ENCODE results near the gene HOMER3.
"Not testable (repeated sequence)": the region's sequence is repeated elsewhere in the genome, so short reads cannot be mapped to it uniquely, and the experiment has no call there.

The HOMER3 gene

DNA sequence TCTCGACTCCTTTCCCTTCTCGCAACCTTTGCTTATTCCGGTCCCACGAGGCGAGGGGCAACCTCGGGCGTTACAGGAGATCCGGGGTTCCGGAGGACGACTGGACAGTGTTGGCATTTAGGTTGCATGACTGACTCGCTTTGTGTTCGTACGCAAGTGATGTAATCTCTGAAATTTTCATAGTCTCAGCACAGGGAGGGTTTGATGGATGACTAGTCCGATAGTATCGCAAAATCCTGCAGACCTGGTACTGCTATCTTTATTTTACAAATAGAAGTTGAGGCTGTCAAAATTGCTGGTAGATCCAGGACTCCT is 21.2 kb downstream of the HOMER3 start:
- H3K27me3 ChIP-seq (ENCODE audit: low read depth, low read length): no peaks in the 10 kb centered on the region
- H3K9me3 ChIP-seq (ENCODE audit: control insufficient read depth in 1 of 2, low read length in 2 of 2): no peaks in the 10 kb centered on the region
- peaks cover 12 to 51% of the 10 kb centered on the region in 2 donors for H3K36me3 ChIP-seq (ENCODE audit: control insufficient read depth in 1 of 2, insufficient read depth in 2 of 2, low read length in 2 of 2)
- peak overlapping the region; percentile 90 for H3K27ac ChIP-seq (ENCODE audit: low read length)
- H3K4me1 ChIP-seq (ENCODE audit: control insufficient read depth in 1 of 2, insufficient read depth in 2 of 2, low read length in 2 of 2): peaks cover 6 to 39% of the 10 kb centered on the region in 2 donors
- H3K4me3 ChIP-seq (ENCODE audit: low read depth in 1 of 2, low read length in 2 of 2): peak overlapping the region; percentile 99 to 100

DNA sequence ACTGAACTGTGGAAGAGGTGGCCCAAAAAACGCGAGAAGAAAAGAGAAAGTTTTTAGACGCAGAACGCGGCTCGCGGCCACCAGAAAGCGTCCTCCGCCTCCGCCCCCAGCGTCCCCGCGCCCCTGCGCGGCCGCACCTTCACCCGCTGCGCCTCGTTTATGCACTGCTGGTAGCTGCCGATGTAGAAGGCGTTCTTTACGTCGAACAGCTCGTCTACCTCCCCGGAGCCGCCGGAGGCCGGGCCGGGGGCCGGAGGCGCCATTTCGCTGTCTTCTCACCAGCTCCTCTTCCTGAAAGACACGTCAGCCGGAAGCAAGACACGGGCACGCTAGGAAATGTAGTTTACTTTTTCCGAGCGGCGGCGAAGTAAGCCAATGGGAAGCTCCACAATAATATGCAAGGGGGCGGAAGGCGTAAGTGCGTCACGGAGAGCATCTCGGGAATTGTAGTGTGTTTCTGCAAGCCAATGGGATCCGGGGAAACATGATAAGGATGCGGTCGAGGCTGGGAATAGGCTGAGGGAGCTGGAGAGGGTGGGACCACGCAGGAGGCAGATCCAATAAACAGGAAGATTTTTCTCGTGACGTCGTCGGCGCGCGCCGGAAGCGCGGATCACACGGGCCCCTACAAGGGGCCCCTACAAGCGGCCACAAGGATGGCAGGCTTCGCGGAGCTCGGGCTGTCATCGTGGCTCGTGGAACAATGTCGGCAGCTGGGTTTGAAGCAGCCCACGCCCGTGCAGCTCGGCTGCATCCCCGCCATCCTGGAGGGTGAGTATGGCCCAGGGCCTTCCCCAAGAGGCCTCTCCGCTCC is 21.7 kb downstream of the HOMER3 start, which contains the start of the genes COPE and DDX49:
COPE (minus strand) TSS at position 302 of the 814 bp plus-strand sequence; CDS start at position 263, 39 bp downstream.
DDX49 (plus strand) TSS at position 630 of the 814 bp plus-strand sequence; CDS start at position 657, 27 bp downstream.
- Histone ChIP-seq H3K36me3 (ENCODE audit: control insufficient read depth in 1 of 2, insufficient read depth in 2 of 2, low read length in 2 of 2) (peaks cover 6 to 48% of the 10 kb centered on the region in 2 donors), H3K4me3 (ENCODE audit: low read depth in 1 of 2, low read length in 2 of 2) (peak within 1 kb of the TSS; percentile 99 to 100), H3K4me1 (ENCODE audit: control insufficient read depth in 1 of 2, insufficient read depth in 2 of 2, low read length in 2 of 2) (peaks cover 6 to 39% of the 10 kb centered on the region in 2 donors), H3K27me3 (ENCODE audit: low read depth, low read length) (no peaks in the 10 kb centered on the region), H3K9me3 (ENCODE audit: control insufficient read depth in 1 of 2, low read length in 2 of 2) (no peaks in the 10 kb centered on the region), H3K27ac (ENCODE audit: low read length) (peak within 1 kb of the TSS; percentile 90)

DNA sequence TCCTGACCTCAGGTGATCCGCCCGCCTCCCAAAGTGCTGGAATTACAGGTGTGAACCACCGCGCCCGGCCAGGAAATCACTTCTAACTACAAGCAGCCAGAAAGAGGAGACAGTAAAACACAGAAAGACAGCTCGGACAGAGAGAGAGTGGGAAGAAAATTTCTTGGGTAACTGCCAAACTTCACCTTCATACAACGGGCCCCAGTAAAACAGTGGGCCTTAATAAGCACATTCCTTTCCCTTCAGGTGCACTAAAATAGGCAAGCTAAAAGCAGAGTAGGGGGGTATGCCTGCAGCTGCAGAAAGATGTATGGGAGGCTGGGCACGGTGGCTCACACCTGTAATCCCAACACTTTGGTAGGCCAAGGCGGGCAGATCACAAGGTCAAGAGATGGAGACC is 23.4 kb downstream of the HOMER3 start:
- H3K27me3 ChIP-seq (ENCODE audit: low read depth, low read length); H3K4me3 ChIP-seq (ENCODE audit: low read depth in 1 of 2, low read length in 2 of 2); H3K27ac ChIP-seq (ENCODE audit: low read length); H3K9me3 ChIP-seq (ENCODE audit: control insufficient read depth in 1 of 2, low read length in 2 of 2): not testable (repeated sequence)
- peaks cover 6 to 39% of the 10 kb centered on the region in 2 donors for H3K4me1 ChIP-seq (ENCODE audit: control insufficient read depth in 1 of 2, insufficient read depth in 2 of 2, low read length in 2 of 2)
- peaks cover 7 to 45% of the 10 kb centered on the region in 2 donors for H3K36me3 ChIP-seq (ENCODE audit: control insufficient read depth in 1 of 2, insufficient read depth in 2 of 2, low read length in 2 of 2)

DNA sequence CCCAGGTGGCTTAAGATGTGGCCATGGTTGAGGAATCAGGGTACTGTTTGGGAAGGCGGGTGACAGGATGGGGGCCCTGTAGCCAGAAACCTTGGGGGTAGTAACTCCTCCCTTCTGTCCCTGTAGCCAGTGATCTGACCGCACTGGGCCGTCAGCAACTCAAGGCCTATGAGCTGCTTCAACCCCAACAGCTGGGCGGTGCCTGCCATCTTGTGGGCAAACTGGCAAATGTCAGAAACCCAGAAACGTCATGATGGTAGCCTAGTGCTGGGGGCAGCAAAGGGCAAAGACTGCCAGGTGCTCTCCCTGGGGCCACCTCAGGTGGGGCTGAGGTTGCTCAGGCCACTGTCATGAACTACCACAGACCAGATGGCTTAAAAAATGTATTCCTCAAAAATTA is 25.4 kb downstream of the HOMER3 start:
- Histone ChIP-seq H3K4me3 (ENCODE audit: low read depth in 1 of 2, low read length in 2 of 2) (no peak overlapping the region), H3K27me3 (ENCODE audit: low read depth, low read length) (no peaks in the 10 kb centered on the region), H3K9me3 (ENCODE audit: control insufficient read depth in 1 of 2, low read length in 2 of 2) (no peaks in the 10 kb centered on the region), H3K27ac (ENCODE audit: low read length) (no peak overlapping the region), H3K36me3 (ENCODE audit: control insufficient read depth in 1 of 2, insufficient read depth in 2 of 2, low read length in 2 of 2) (peaks cover 3 to 36% of the 10 kb centered on the region in 2 donors), H3K4me1 (ENCODE audit: control insufficient read depth in 1 of 2, insufficient read depth in 2 of 2, low read length in 2 of 2) (peaks cover 6 to 31% of the 10 kb centered on the region in 2 donors)

DNA sequence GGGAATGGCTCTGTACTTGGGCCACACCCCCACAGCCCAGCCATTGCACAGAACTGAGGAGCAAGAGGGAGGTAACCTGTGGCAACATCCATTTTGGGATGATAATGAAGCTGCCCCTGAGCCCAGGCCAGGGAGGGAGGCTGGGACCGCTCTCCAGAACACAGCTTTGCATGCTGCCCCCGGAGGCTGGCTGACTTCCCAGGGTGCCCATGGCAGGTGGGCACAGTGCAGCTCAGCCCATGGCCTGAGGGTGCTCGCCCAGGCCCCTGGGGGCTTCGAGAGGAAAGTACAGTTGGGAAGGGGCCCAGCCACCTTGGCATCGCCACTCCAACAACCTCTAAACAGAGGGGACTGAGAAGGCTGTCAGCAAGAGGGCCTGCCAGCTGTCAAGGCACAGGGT is 27.6 kb downstream of the HOMER3 start:
- no peaks in the 10 kb centered on the region for H3K9me3 ChIP-seq (ENCODE audit: control insufficient read depth in 1 of 2, low read length in 2 of 2)
- peaks cover 0 to 20% of the 10 kb centered on the region in 2 donors for H3K4me1 ChIP-seq (ENCODE audit: control insufficient read depth in 1 of 2, insufficient read depth in 2 of 2, low read length in 2 of 2)
- no peaks in the 10 kb centered on the region for H3K27me3 ChIP-seq (ENCODE audit: low read depth, low read length)
- no peak overlapping the region for H3K4me3 ChIP-seq (ENCODE audit: low read depth in 1 of 2, low read length in 2 of 2)
- H3K27ac ChIP-seq (ENCODE audit: low read length): no peak overlapping the region
- H3K36me3 ChIP-seq (ENCODE audit: control insufficient read depth in 1 of 2, insufficient read depth in 2 of 2, low read length in 2 of 2): peaks cover 3 to 46% of the 10 kb centered on the region in 2 donors

DNA sequence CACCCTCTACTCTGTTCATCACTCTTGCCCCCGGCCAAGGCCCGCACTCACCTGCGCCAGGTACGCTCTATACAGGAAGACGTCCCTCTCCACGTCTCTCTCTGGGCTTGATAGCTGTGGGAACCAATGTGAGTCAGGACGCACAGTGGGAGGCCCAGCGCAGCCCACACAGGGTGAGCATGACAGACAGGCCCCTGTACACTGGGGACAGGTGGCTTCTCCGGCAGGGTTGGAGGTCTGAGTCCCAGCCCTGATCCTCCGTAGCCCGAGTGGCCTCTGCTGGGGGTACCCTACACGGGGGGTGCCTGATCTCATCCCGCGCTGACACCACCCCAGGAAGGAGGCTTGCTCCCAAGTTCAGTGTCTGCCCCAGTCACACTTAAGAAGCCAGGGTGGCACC is 28.1 kb downstream of the HOMER3 start:
- Histone ChIP-seq H3K9me3 (ENCODE audit: control insufficient read depth in 1 of 2, low read length in 2 of 2) (no peaks in the 10 kb centered on the region), H3K27ac (ENCODE audit: low read length) (no peak overlapping the region), H3K4me1 (ENCODE audit: control insufficient read depth in 1 of 2, insufficient read depth in 2 of 2, low read length in 2 of 2) (peaks cover 0 to 15% of the 10 kb centered on the region in 2 donors), H3K36me3 (ENCODE audit: control insufficient read depth in 1 of 2, insufficient read depth in 2 of 2, low read length in 2 of 2) (peaks cover 3 to 48% of the 10 kb centered on the region in 2 donors), H3K4me3 (ENCODE audit: low read depth in 1 of 2, low read length in 2 of 2) (no peak overlapping the region), H3K27me3 (ENCODE audit: low read depth, low read length) (no peaks in the 10 kb centered on the region)

DNA sequence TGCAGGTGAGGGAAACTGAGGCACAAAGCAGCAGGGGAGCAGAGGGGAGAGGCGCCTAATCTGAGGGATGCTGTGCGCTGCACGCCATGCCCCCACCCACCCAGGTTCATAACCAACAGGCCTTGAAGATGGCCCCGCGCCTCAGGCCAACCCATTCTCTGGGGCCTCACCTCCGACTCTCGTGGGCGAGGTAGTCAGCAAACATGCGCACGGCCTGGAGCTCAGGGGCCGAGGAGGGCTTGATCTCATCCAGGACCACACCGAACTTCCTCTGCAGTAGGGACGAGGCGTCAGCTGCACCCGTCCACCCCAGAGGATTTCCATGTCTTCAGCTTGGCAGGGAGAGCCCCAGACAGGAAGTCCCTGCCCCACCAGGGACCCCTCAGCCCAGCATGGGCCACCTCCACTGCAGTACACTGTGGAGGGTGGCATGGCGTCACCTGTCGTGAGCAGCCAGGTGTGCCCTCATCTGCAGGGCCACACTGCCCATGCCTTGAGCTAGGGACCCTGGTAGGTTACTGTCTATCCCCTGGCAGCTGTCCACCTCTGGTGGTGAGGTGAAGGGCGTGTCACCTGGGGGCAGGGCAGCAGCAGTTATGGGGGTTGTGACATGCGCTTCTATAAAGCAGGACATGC is 30.1 kb downstream of the HOMER3 start:
- H3K27ac ChIP-seq (ENCODE audit: low read length): no peak overlapping the region
- H3K36me3 ChIP-seq (ENCODE audit: control insufficient read depth in 1 of 2, insufficient read depth in 2 of 2, low read length in 2 of 2): peaks cover 8 to 67% of the 10 kb centered on the region in 2 donors
- H3K9me3 ChIP-seq (ENCODE audit: control insufficient read depth in 1 of 2, low read length in 2 of 2): no peaks in the 10 kb centered on the region
- no peak overlapping the region for H3K4me3 ChIP-seq (ENCODE audit: low read depth in 1 of 2, low read length in 2 of 2)
- H3K27me3 ChIP-seq (ENCODE audit: low read depth, low read length): no peaks in the 10 kb centered on the region
- H3K4me1 ChIP-seq (ENCODE audit: control insufficient read depth in 1 of 2, insufficient read depth in 2 of 2, low read length in 2 of 2): peaks cover 0 to 3% of the 10 kb centered on the region in 2 donors

DNA sequence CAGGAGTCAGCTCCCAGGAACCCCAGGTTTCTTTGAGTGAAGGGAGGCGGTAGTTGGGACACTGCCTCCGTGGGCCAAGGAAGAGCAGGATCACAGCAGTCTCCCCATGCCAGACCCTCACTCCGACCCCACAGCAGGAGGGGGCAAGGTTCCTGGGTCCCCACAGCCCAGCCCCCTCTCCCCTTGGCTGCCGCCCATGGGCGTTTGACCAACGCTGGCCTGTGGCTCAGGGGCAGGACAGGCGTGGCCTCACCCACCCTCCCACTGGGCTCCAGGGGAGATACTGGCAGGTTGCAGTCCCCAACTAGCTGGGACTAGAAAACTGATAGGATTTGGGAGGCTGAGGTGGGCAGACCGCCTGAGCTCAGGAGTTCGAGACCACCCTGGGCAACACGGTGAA is 31.0 kb downstream of the HOMER3 start:
- Histone ChIP-seq H3K27ac (ENCODE audit: low read length) (no peak overlapping the region), H3K36me3 (ENCODE audit: control insufficient read depth in 1 of 2, insufficient read depth in 2 of 2, low read length in 2 of 2) (peaks cover 8 to 69% of the 10 kb centered on the region in 2 donors), H3K9me3 (ENCODE audit: control insufficient read depth in 1 of 2, low read length in 2 of 2) (no peaks in the 10 kb centered on the region)

DNA sequence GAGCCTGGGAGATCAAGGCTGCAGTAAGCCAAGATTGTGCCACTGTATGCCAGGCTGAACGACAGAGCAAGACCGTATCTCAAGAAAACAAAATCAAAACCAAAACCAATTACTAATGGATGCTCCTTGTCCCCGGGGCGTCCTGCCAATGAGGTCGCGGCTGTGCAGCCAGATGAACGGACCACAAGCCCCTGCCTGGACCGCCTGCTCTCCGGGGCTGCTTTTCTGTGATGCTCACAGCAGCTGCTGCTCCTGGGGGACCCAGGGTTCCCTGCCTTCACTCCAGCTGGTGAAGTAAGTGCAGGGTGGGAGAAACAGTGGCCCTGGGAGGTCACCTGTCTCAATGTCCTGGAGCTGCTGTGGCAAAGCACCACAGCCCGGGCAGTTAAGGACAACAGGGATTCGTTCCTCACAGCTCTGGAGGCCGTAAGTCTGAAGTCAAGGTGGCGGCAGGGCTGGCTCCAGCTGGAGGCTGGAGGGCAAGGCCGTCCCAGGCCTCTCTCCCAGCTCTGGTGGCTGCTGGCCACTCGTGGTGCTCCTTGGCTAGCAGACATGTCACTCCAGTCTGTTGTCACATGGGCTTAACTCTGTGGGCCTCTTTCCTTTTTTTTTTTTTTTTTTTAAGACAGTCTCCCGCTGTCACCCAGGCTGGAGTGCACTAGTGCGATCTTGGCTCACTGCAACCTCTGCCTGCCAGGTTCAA is 31.9 kb downstream of the HOMER3 start:
- H3K36me3 ChIP-seq (ENCODE audit: control insufficient read depth in 1 of 2, insufficient read depth in 2 of 2, low read length in 2 of 2): peaks cover 8 to 75% of the 10 kb centered on the region in 2 donors
- H3K9me3 ChIP-seq (ENCODE audit: control insufficient read depth in 1 of 2, low read length in 2 of 2): no peaks in the 10 kb centered on the region
- no peaks in the 10 kb centered on the region for H3K27me3 ChIP-seq (ENCODE audit: low read depth, low read length)
- H3K4me1 ChIP-seq (ENCODE audit: control insufficient read depth in 1 of 2, insufficient read depth in 2 of 2, low read length in 2 of 2): no peaks in the 10 kb centered on the region
- H3K4me3 ChIP-seq (ENCODE audit: low read depth in 1 of 2, low read length in 2 of 2): no peak overlapping the region
- no peak overlapping the region for H3K27ac ChIP-seq (ENCODE audit: low read length)

More for the DNA sequence above, 31.0 kb downstream of the HOMER3 start:
- Histone ChIP-seq H3K27me3 (ENCODE audit: low read depth, low read length) (no peaks in the 10 kb centered on the region), H3K4me1 (ENCODE audit: control insufficient read depth in 1 of 2, insufficient read depth in 2 of 2, low read length in 2 of 2) (no peaks in the 10 kb centered on the region), H3K4me3 (ENCODE audit: low read depth in 1 of 2, low read length in 2 of 2) (no peak overlapping the region)

DNA sequence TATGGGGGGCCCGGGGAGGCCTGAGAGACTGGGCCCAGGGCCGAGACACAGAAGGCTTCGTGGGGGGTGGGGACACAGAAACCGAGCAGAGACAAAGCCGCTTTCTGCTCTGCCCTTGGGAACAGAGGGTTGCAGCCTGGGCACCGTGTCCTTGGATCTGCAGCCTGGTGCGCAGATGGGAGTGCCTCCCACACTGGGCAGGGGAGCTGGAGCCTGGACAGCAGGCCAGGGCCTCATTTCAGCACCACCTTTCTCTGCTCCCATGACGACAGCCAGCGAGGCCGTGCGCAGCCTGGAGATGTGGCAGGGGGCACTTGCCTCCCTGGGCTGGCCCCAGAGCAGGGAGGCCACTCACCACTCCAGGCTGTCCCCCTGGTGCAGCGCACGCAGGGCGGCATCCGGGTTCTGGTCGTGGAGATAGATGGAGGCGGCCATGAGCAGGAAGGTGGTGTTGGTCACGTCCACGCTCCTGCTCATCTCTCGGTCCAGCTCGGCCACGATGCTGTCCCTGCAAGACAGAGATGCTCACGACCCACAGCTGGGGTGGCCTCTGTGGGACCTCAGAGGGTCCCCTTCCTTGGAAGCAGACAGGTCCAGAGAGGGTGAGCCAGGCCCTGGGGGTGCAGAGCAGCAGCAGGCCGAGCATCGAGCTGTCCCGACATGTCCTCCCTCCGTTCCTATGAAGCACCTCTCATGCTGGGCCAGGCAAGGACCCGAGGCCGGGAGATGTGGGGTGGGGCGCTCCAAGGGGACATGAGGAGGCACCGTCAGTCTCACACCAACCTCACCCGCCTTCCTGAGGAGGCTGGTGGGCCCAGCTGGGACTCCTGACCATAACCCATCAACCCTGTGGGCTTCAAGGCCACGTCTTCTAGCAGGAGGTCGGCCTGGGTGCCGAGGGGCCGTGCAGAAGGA is 34.2 kb downstream of the HOMER3 start:
- Histone ChIP-seq H3K27me3 (ENCODE audit: low read depth, low read length) (no peaks in the 10 kb centered on the region), H3K4me1 (ENCODE audit: control insufficient read depth in 1 of 2, insufficient read depth in 2 of 2, low read length in 2 of 2) (no peaks in the 10 kb centered on the region), H3K4me3 (ENCODE audit: low read depth in 1 of 2, low read length in 2 of 2) (no peak overlapping the region), H3K27ac (ENCODE audit: low read length) (no peak overlapping the region), H3K36me3 (ENCODE audit: control insufficient read depth in 1 of 2, insufficient read depth in 2 of 2, low read length in 2 of 2) (peaks cover 4 to 74% of the 10 kb centered on the region in 2 donors), H3K9me3 (ENCODE audit: control insufficient read depth in 1 of 2, low read length in 2 of 2) (no peaks in the 10 kb centered on the region)
